Nucleus accumbens (tissue), 56 donors: ENCODE data around the gene MTFMT.
"Not testable (repeated sequence)": the region's sequence is repeated elsewhere in the genome, so short reads cannot be mapped to it uniquely, and the experiment has no call there.

Experiments
- DNase-seq, 56 donors: peaks; one replicate each; lab custom pipeline; 2025; lab: John Stamatoyannopoulos, UW

The MTFMT gene

DNA sequence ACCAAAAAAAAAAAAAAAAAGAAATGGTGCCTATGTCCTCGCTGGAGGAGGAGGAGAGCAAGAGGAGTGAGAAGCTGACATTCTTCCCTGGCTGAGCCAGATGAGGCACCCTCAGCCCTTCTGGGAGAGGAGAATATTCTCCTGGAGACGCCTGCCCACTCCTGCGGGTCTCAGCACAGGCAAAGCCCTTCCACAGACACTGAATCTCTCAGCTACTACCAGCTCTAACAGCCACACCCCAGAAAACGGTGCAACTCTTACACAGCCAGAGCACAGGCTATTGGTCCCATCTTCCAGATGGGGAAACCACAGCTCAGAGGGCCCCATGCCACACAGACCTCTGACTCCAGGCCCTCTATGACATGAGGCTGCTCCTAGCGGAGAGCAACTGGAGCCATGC is 32.6 kb upstream of the MTFMT start:
- DNase-seq, result no peak

DNA sequence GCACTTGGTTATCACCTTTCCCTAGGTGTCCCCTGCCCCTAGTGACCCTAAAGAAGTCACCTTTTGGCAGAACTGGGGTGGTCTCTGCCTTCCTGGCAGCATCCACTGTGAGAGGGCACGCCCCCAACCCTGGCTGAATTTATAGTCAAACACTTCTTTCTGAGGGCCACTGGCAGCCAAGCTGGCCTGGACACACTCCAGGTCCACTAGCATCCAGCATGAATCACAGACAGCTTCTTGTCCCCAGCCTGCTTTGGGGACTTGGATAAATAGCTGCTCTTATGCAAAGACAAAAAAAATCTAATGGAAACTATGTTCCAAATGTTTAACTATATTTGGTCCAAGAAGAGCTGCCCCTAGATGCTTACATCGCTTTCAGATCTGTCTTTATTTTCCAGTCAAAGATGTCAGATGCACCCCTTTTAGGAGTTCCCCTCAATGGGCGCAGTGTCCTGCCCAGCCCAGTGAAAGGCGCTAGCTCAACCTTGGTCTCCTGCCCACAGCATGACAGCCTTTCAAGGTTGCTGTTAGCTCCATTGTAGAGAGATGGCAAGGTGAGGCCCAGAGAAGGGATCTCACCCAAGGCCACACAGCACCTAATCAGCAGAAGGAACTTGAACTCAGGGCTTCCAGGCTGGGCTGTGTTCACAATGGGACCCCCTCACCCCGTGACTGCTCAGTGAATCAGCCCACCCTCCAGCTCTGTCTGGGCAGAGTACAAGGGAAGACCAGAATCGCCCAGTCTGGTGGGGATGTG is 31.4 kb upstream of the MTFMT start:
- peak in 47 of 56 donors; percentile 13 to 85 (median 53) for DNase-seq

- DNase-seq, result no peak
These were observed 30.6 kb upstream of the MTFMT start for GRCh38 chr15:65059931-65060596.

DNA sequence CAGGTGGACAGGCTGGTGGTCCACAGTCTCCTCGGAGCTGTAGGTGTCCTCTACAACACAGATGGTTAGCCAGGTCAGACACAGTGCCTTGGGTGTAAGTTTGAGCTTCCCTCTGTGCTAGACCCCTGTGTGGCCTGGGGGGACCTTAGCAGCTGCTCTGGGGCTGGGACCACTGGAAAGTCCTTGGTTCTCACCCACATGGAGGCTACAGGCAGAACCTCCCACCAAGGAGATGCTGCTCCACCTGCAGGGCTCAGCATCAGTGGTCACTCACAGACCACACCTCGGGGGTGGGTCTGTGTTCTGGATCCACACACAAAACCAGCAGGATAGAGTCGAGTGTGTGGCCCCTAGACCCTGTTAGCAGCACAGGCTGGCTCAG is 29.9 kb upstream of the MTFMT start:
- DNase-seq, result no peak

DNA sequence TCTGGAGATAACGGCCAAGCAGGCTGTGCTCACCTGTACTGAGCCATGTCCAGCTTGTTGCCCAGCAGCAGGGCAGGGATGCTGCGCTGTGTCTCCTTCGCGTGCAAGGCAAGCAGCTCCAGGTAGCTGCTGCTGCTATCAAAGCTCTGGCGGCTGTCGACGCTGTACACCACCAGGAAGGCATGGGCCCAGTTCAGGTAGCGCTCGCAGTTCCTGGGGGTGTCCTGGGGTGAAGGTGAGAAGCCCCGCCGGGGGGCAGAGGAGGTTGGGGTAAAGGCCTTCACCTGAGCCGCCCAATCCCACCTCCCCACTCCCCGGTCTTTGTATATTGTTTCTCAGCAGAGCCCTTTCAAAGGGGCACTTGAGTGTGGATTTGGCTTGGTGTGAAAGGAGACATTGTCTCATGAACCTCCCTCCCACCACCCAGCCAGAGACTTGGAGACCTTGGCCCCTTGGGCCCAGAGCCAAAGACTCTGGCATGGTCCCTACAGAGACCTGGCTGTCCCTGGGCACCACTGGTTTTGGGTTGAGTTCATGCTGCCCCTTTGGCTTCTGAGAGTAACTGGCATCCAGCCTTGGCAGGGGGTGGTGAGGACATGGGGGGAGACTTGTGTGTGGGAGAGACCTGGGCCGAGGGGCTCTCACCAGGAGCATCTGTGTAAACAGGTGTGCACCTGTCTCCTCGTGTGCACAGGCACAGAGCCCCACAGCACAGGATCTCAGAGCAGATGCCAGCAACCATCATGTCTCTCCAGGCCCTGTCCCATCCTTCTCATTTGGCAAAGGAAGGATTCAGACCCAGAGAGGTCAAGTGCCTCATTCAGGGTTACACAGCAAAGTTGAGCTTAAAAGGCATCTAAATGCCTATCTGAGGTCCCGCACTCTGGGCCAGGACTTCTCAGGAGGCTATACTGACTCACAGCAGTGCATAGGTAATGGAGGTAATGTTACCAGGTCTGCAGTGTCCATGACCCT is 29.2 kb upstream of the MTFMT start:
- DNase-seq, result peak in 29 of 56 donors; percentile 11 to 70 (median 37)

DNA sequence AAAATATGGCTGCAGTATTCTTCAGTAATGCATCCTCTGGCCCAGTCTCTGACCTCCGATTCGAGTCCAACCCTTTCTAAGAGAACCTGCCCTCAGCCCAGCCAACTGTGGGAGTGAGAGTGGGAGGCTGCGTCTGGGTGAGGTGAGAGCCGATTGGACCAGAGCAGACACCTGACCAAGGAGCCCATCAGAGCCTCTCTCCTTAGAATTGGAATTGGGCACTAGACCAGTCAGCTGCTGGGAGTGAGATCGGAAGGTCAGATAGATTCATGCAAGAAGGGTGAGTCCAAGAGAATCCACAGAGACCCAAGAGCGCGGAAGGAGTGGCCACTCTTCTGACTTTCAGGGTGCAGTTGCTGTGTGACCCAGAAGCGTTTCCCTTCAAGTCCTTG is 28.1 kb upstream of the MTFMT start:
- no peak for DNase-seq

DNA sequence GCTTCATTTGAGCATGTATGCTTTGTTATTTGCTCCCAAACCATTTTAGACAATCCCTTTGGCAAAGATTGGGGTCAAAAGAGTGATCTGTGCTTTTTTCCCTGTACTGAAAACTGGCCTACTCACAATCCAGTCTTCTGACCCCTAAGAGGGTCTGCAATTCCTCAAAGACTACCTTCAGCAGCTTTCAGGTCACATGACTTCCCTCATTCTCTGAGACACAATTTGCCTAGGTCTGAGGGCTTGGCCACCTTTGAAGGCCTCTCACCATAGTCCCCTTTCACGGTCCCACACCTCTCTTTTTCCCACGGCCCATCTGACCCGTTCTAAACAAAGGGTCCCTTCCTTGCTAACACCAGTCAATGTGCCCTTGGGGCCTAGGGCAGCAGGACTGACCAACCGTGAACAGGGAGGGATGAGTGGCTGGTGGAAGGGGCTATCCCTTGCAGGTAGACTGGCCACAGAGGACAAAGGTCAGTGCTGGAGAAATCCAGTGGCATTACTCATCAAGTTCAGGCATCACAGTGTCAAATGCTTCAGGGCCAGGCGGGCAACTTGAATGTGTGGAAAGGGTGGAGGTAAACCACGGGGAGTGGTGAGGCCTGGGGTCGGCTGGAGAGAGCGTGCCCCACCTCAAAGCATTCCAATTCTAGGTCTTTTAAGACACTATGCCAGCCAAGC is 27.6 kb upstream of the MTFMT start:
- no peak for DNase-seq

GRCh38 chr15:65056106-65056505 is 26.7 kb upstream of the MTFMT start:
- peak in 19 of 56 donors; percentile 7 to 68 (median 37) for DNase-seq

DNA sequence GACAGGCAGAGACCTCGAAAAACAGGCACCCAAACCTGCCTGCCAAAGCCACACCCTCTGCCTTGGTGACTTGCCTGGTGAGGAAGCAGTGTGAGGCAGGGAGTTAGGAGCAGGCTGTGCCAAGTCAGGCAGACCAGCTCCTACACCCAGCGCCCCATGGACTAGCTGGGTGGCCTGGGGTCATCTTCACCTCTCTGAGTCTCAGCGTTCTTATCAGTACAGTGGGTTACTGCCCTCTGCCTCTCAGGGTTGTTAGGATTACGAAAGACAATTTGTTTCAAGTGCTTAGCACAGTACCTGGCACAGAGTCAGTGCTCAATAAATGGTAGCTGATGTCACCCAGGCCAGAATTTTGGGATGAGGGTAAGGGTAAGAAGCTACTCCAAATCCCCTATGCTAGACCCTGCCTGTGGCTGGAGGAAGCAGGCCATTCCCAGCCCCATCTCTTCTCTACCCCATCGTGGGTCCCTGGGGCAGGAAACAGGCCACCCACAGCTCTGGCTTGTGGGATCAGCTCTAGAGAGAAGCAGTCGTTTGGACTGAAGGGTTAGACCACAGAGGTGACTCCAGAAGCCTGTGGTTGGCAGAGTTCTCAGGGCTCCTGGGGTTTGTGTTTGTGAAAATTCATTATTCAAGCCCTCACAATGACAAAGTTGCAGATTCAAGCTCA is 25.9 kb upstream of the MTFMT start:
- no peak for DNase-seq

GRCh38 chr15:65054333-65055200 is 25.1 kb upstream of the MTFMT start:
- DNase-seq, result peak in 48 of 56 donors; percentile 16 to 84 (median 60)

DNA sequence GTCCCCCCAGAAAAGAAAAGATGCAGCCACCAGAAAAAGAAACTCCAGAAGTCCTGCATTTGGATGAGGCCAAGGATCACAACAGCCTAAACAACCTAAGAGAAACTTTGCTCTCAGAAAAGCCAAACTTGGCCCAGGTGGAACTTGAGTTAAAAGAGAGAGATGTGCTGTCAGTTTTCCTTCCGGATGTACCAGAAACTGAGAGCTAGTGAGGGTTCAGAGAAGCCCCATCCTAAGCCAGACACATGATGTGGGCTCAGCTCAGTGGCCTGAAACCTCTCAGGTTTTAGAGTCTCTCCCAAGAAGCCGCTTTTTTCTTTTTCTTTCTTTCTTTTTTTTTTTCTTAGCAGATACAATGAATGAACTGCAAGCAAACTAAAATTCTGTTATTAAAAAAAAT is 23.5 kb upstream of the MTFMT start:
- DNase-seq, result no peak

DNA sequence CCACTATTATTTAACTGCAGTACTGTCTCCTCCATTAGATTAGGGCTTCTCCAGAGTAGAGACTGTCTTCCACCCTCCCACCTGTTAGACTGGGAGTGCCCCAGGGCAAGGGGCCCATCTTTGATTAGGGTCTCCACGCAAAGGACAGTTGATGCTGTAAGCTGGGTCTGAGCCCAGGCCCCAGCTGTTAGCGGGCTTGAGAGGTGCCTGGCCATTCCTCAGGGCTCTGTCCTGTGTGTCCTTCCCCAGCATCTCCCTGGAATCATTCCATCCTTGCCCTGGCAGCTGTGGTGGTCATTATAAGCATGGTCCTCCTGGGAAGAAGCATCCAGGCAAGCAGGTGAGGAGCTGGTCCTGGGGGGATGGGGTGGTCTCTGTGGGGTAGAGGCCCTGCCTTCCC is 21.8 kb upstream of the MTFMT start:
- DNase-seq, result no peak

DNA sequence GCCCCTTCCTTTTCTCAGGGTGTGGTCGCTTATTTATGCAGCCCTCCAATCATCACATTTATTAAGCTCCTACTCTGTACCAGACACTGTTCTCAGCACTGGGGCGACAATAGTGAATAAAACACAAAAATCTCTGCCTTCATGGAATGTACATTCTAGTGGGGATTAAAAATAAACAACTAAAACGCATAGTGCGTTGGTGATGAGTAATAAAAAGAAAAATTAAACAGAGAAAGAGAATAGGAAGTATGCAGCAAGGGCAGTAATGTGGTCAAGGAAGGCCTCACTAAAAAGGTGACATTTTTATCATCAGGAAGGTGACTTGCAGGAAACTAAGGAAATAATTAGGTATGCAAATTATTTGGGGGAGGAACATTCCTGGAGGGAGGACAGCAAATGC is 20.8 kb upstream of the MTFMT start:
- no peak for DNase-seq

GRCh38 chr15:65049418-65049840 is 20.0 kb upstream of the MTFMT start:
- DNase-seq, result peak; percentile 27 to 96 (median 84)

DNA sequence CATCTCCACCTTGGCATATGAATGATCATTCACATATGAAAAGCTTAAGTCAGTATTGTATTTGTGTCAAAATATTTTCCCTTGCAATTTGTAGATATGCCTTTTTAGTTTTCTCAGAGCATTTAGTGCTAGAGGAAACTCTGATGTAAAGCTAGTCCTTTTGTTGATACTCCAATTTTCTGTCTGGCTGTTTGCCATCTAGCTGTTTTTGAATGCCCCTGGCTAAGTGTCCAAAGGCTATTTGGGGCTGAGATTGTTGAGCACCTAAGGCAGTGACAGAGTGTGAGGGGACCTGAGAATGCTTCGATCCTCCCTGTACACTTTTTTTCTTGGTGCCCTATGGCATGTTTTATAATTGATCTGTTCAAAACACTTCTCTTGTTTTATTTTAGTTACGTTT is 18.8 kb upstream of the MTFMT start:
- peak in 1 of 56 donors; percentile 4 for DNase-seq

GRCh38 chr15:65044724-65045481 is 15.5 kb upstream of the MTFMT start, which contains the start of gene SLC51B:
Gene SLC51B, plus strand, starts transcription at chr15:65045387. Its CDS starts 4,618 bp downstream, at chr15:65050005.
- no peak for DNase-seq

- not testable (repeated sequence) for DNase-seq
These were observed 14.8 kb upstream of the MTFMT start for GRCh38 chr15:65044218-65044617.

GRCh38 chr15:65042776-65043327 is 13.4 kb upstream of the MTFMT start:
- no peak for DNase-seq
